HepG2 (cell line): Measurements from ENCODE around the gene ZNF385B. TPM values are rescaled to one million over a fixed set of nuclear protein-coding genes. Genes with fewer than 3 reads are reported as not detected.

Experiments used
- ATAC-seq: fragments of 200-7000 bp; cut with Tn5 transposase; 3 replicates; pipeline ENCODE4 v1.9.1; 2020; ENCODE audit warnings: mild to moderate bottlenecking, moderate library complexity
- BruUV-seq: library from RNA; stranded (reverse); fragments of 400-500 nt; replicated peaks from 2 replicates; lab custom pipeline; 2021; lab: Mats Ljungman, UMichigan
- CTCF ChIA-PET: fragments of 300-600 bp; formaldehyde crosslinking; extraction: SDS; loops from one replicate; lab custom pipeline; 2021; ENCODE audit warnings: low total read pairs, inconsistent platforms, low intra/inter-chr PET ratio; lab: Yijun Ruan, JAX
- POLR2A ChIA-PET: fragments of 350-600 bp; sonication (Branson Sonifier 250); formaldehyde crosslinking; loops from one replicate; lab custom pipeline; 2020; ENCODE audit warnings: antibody characterized with exemption, inconsistent platforms; lab: Yijun Ruan, JAX
- DNase-seq: peaks from one replicate; pipeline ENCODE4 v3.0.0-alpha.2; 2015; ENCODE audit warnings: low spot score
- FAIRE-seq: peaks from 3 replicates; lab custom pipeline; 2011; peaks lifted over from hg19 to GRCh38; lab: Jason Lieb, UNC
- H2AFZ ChIP-seq: one replicate; pipeline ENCODE4 v1.6.1; 2011; ENCODE audit warnings: low read length, inconsistent platforms
- H3K27ac ChIP-seq: fragments of 300-600 bp; 3 replicates; pipeline ENCODE4 v1.8.0; 2011; ENCODE audit warnings: mixed run types, mild to moderate bottlenecking, mixed read lengths, low read length, inconsistent platforms; ENCODE audit not compliant: insufficient read depth; ENCODE audit errors: extremely low read length
- H3K27me3 ChIP-seq, 2 experiments: fragments of 200-600 bp in 1 of 2; 2 replicates in 1 of 2; 3 replicates in 1 of 2; pipeline versions ENCODE4 v1.6.0 to v1.8.0; 2011; ENCODE audit warnings: low read length in 2 of 2, mild to moderate bottlenecking in 2 of 2, moderate library complexity in 2 of 2, inconsistent platforms in 1 of 2; ENCODE audit not compliant: insufficient read depth in 2 of 2, control insufficient read depth in 1 of 2
- H3K36me3 ChIP-seq, 2 experiments: fragments of 200-600 bp in 1 of 2; replicated peaks in 1 of 2; 2 replicates in 1 of 2; 3 replicates in 1 of 2; pipeline versions ENCODE4 v1.5.1 to v1.8.0; 2011; ENCODE audit warnings: low read length in 2 of 2, inconsistent platforms in 1 of 2; ENCODE audit not compliant: insufficient read depth in 2 of 2, control insufficient read depth in 1 of 2
- H3K4me1 ChIP-seq: 2 replicates; pipeline ENCODE4 v1.5.1; 2012; ENCODE audit warnings: low read length, inconsistent platforms; ENCODE audit not compliant: insufficient read depth
- H3K4me2 ChIP-seq: 2 replicates; pipeline ENCODE4 v1.6.0; 2011; ENCODE audit warnings: low read depth, low read length, inconsistent platforms
- H3K4me3 ChIP-seq, 3 experiments: fragments of 200-600 bp in 1 of 3; sonication (generic), shearing (Covaris generic) in 1 of 3; replicated peaks in 1 of 3; 2 replicates each; pipeline ENCODE4 v1.5.1; 2011 to 2016; ENCODE audit warnings: low read length in 3 of 3, inconsistent platforms in 2 of 3, low read depth in 2 of 3, mild to moderate bottlenecking in 2 of 3, control low read depth in 1 of 3, mixed read lengths in 1 of 3; ENCODE audit not compliant: insufficient read depth in 1 of 3
- H3K79me2 ChIP-seq: one replicate; pipeline ENCODE4 v1.6.1; 2011; ENCODE audit warnings: low read length, inconsistent platforms; ENCODE audit not compliant: insufficient read depth
- H3K9ac ChIP-seq: 2 replicates; pipeline ENCODE4 v1.6.0; 2011; ENCODE audit warnings: mild to moderate bottlenecking, low read depth, low read length, inconsistent platforms; ENCODE audit not compliant: insufficient read depth
- H3K9me3 ChIP-seq: 2 replicates; pipeline ENCODE4 v1.5.1; 2012; ENCODE audit warnings: mild to moderate bottlenecking, low read length
- H4K20me1 ChIP-seq: 2 replicates; pipeline ENCODE4 v1.6.0; 2011; ENCODE audit warnings: inconsistent platforms, mild to moderate bottlenecking, low read length, moderate library complexity; ENCODE audit not compliant: insufficient read depth
- CEBPB ChIP-seq: IDR thresholded peaks from 2 replicates; pipeline ENCODE4 v1.6.1; 2011; ENCODE audit warnings: low read depth, low read length, improper control_type of control experiment, borderline replicate concordance
- POLR2A ChIP-seq, 2 experiments: IDR thresholded peaks; 2 replicates each; pipeline ENCODE4 v1.6.1; 2011; ENCODE audit warnings: low read depth in 2 of 2, low read length in 2 of 2, mild to moderate bottlenecking in 1 of 2, moderate library complexity in 1 of 2; ENCODE audit not compliant: insufficient read depth in 1 of 2
- REL ChIP-seq: sonication (generic); formaldehyde crosslinking; conservative IDR thresholded peaks from 2 replicates; pipeline ENCODE4 v1.8.0; 2022; ENCODE audit warnings: mild to moderate bottlenecking, missing genetic modification reagents, moderate library complexity
- ZNF614 ChIP-seq: IDR thresholded peaks from 2 replicates; pipeline ENCODE4 v1.6.1; 2018; ENCODE audit warnings: missing biosample characterization, missing genetic modification reagents, inconsistent platforms, borderline replicate concordance
- WGBS: methylation state at CpG from one replicate; pipeline ENCODE4 v1.1.6; 2017; ENCODE audit warnings: low lambda C conversion rate; 5-methylcytosine and 5-hydroxymethylcytosine counted together
- in situ Hi-C: cut with HindIII; loops from 2 replicates; pipeline ENCODE4 v1.10.0; 2017; ENCODE audit warnings: low pct_unique_long_range_greater_than_20kb; ENCODE audit not compliant: extremely low pct_ligation_motif_present
- intact Hi-C: fragments of 100-400 bp; cut with micrococcal nuclease; formaldehyde crosslinking; loops from one replicate; pipeline ENCODE4 v1.10.0; 2022; ENCODE audit not compliant: unreplicated experiment
- polyA plus RNA-seq, 8 experiments: library from polyadenylated mRNA; depleted of rRNA in 3 of 8; stranded (reverse) in 7 of 8; unstranded in 1 of 8; fragments of >200 nt; fragmentation: Illumina TruSeq in 4 of 8; extraction: Trizol in 4 of 8; gene quantifications; 2 replicates each; pipeline versions ENCODE4 v1.2.1 to v1.2.3, GENCODE V29; 2011 to 2016; ENCODE audit warnings: low read depth in 4 of 8, missing spikeins in 1 of 8, mixed read lengths in 1 of 8; ENCODE audit not compliant: insufficient read depth in 1 of 8
- total RNA-seq, 5 experiments: library from RNA; depleted of rRNA; stranded (reverse); fragments of >200 nt; fragmentation: Illumina TruSeq; extraction: Trizol; gene quantifications; 2 replicates each; pipeline ENCODE4 v1.2.3, GENCODE V29; 2016; ENCODE audit warnings: low read depth in 1 of 5
- TF ChIP-seq, protein P1 (sequence below): sonication (generic); formaldehyde crosslinking; IDR thresholded peaks from 2 replicates; pipeline ENCODE4 v1.4.0; 2020; ENCODE audit warnings: missing genetic modification reagents

ZNF385B gene
- total and polyA plus RNA-seq, 2 of the 13 experiments (the other 11 are each of a cell fraction or from before 2014, with no cell fraction given), result 3.3 to 6.7 TPM

DNA sequence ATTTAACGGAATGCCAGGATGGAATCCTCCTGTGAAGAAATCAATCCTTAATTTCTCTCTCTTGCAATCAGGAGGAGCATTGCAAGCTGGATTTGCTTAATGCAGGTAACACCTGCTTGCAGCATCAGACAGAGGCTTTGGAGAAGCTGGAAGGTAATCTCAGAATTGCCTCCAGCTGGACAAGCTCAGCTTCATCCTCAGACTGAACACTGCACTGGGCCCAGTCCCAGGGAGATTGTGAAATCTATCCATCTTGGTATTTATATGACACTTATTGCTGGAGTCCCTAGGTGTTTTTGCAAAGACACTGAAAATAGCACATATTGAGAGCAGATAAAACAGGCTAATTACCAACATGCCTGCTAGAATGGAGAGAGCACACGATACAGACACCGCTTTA is 417.4 kb downstream of the ZNF385B start:
- no peaks in the 10 kb centered on the region for H3K36me3 ChIP-seq
- DNase-seq (no peak), ATAC-seq (no peak), FAIRE-seq (no peak)
- H4K20me1 ChIP-seq, result no peaks in the 10 kb centered on the region
- WGBS, result 91% methylated on average over 3 of the region's 3 CpGs
- no peak overlapping the region for H2AFZ ChIP-seq
- no peak overlapping the region for H3K9ac ChIP-seq
- no peaks in the 10 kb centered on the region for H3K4me1 ChIP-seq
- in situ Hi-C loops, result no loop called here
- no TSS peak for BruUV-seq
- H3K4me3 ChIP-seq, result no peak overlapping the region
- TF ChIP-seq POLR2A (IDR thresholded peaks at IDR 0.05; ENCODE audit: insufficient read depth in 1 of 2, low read depth in 2 of 2, low read length in 2 of 2) (no peak), CEBPB (0 out of 2 replicates have a peak, but pooled peaks have one; percentile 28)
- H3K4me2 ChIP-seq, result no peak overlapping the region
- POLR2A ChIA-PET, result no interaction called here
- CTCF ChIA-PET, result no interaction called here
- no peaks in the 10 kb centered on the region for H3K9me3 ChIP-seq
- no peaks in the 10 kb centered on the region for H3K79me2 ChIP-seq
- no peak overlapping the region for H3K27ac ChIP-seq
- H3K27me3 ChIP-seq, result no peaks in the 10 kb centered on the region
- intact Hi-C loops, result loop anchor here (10.0 kb wide), 1 partner anchor 201 kb away; no protein-coding TSS in a partner anchor

GRCh38 chr2:179443180-179443579 is 418.2 kb downstream of the ZNF385B start:
- ChIA-PET POLR2A (no interaction called here), CTCF (no interaction called here)
- H2AFZ ChIP-seq, result no peak overlapping the region
- H3K27ac ChIP-seq, result no peak overlapping the region
- no peaks in the 10 kb centered on the region for H3K79me2 ChIP-seq
- no peak overlapping the region for H3K4me3 ChIP-seq
- no peaks in the 10 kb centered on the region for H3K9me3 ChIP-seq
- intact Hi-C loops (loop anchor here (10.0 kb wide), 1 partner anchor 202 kb away; no protein-coding TSS in a partner anchor), in situ Hi-C loops (no loop called here)
- ATAC-seq (no peak), FAIRE-seq (no peak), DNase-seq (no peak)
- H3K9ac ChIP-seq, result no peak overlapping the region
- no peaks in the 10 kb centered on the region for H4K20me1 ChIP-seq
- no peaks in the 10 kb centered on the region for H3K36me3 ChIP-seq
- H3K27me3 ChIP-seq, result no peaks in the 10 kb centered on the region
- TF ChIP-seq REL (CRISPR knock-in tag) (0 out of 2 replicates have a peak, but pooled peaks have one; percentile 25), ZNF614 (no peak)
- TF ChIP-seq, protein P1, sequence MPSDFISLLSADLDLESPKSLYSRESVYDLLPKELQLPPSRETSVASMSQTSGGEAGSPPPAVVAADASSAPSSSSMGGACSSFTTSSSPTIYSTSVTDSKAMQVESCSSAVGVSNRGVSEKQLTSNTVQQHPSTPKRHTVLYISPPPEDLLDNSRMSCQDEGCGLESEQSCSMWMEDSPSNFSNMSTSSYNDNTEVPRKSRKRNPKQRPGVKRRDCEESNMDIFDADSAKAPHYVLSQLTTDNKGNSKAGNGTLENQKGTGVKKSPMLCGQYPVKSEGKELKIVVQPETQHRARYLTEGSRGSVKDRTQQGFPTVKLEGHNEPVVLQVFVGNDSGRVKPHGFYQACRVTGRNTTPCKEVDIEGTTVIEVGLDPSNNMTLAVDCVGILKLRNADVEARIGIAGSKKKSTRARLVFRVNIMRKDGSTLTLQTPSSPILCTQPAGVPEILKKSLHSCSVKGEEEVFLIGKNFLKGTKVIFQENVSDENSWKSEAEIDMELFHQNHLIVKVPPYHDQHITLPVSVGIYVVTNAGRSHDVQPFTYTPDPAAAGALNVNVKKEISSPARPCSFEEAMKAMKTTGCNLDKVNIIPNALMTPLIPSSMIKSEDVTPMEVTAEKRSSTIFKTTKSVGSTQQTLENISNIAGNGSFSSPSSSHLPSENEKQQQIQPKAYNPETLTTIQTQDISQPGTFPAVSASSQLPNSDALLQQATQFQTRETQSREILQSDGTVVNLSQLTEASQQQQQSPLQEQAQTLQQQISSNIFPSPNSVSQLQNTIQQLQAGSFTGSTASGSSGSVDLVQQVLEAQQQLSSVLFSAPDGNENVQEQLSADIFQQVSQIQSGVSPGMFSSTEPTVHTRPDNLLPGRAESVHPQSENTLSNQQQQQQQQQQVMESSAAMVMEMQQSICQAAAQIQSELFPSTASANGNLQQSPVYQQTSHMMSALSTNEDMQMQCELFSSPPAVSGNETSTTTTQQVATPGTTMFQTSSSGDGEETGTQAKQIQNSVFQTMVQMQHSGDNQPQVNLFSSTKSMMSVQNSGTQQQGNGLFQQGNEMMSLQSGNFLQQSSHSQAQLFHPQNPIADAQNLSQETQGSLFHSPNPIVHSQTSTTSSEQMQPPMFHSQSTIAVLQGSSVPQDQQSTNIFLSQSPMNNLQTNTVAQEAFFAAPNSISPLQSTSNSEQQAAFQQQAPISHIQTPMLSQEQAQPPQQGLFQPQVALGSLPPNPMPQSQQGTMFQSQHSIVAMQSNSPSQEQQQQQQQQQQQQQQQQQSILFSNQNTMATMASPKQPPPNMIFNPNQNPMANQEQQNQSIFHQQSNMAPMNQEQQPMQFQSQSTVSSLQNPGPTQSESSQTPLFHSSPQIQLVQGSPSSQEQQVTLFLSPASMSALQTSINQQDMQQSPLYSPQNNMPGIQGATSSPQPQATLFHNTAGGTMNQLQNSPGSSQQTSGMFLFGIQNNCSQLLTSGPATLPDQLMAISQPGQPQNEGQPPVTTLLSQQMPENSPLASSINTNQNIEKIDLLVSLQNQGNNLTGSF (CRISPR knock-in tag), result no peak
- BruUV-seq, result no TSS peak
- no peak overlapping the region for H3K4me2 ChIP-seq
- WGBS, result 91% methylated on average over 12 of the region's 12 CpGs
- H3K4me1 ChIP-seq, result no peaks in the 10 kb centered on the region
